HepG2 (cell line): ENCODE measurements around the gene L3MBTL1. TPM values are rescaled to one million over a fixed set of nuclear protein-coding genes. Genes with fewer than 3 reads are reported as not detected.

ENCODE experiments used
- HDAC6 ChIP-seq: fragments of 200-600 bp; sonication (generic); IDR thresholded peaks from 2 replicates; pipeline ENCODE4 v1.7.0; 2017; ENCODE audit warnings: mild to moderate bottlenecking, antibody characterized with exemption, low read length, low read depth
- PRPF4 ChIP-seq: fragments of 200-400 bp; formaldehyde crosslinking; IDR thresholded peaks from 2 replicates; pipeline ENCODE4 v1.6.1; 2016; ENCODE audit warnings: low read length, low read depth; ENCODE audit not compliant: poor library complexity, severe bottlenecking
- ZNF235 ChIP-seq: sonication (generic); formaldehyde crosslinking; IDR thresholded peaks from 2 replicates; pipeline ENCODE4 v1.8.1; 2023; ENCODE audit warnings: mild to moderate bottlenecking, missing genetic modification reagents, borderline replicate concordance
- ZNF44 ChIP-seq: sonication (generic); formaldehyde crosslinking; IDR thresholded peaks from 2 replicates; pipeline ENCODE4 v1.5.1; 2020; ENCODE audit warnings: mild to moderate bottlenecking, missing genetic modification reagents
- ZNF549 ChIP-seq: sonication (generic); formaldehyde crosslinking; IDR thresholded peaks from 2 replicates; pipeline ENCODE4 v1.5.0; 2020; ENCODE audit warnings: missing genetic modification reagents
- polyA plus RNA-seq, 8 experiments: library from polyadenylated mRNA; depleted of rRNA in 3 of 8; stranded (reverse) in 7 of 8; unstranded in 1 of 8; fragments of >200 nt; fragmentation: Illumina TruSeq in 4 of 8; extraction: Trizol in 4 of 8; gene quantifications; 2 replicates each; pipeline versions ENCODE4 v1.2.1 to v1.2.3, GENCODE V29; 2011 to 2016; ENCODE audit warnings: low read depth in 4 of 8, missing spikeins in 1 of 8, mixed read lengths in 1 of 8; ENCODE audit not compliant: insufficient read depth in 1 of 8
- total RNA-seq, 5 experiments: library from RNA; depleted of rRNA; stranded (reverse); fragments of >200 nt; fragmentation: Illumina TruSeq; extraction: Trizol; gene quantifications; 2 replicates each; pipeline ENCODE4 v1.2.3, GENCODE V29; 2016; ENCODE audit warnings: low read depth in 1 of 5
- TF ChIP-seq, protein P1 (sequence below): IDR thresholded peaks from 2 replicates; pipeline ENCODE4 v1.6.1; 2018; ENCODE audit warnings: missing genetic modification reagents, mild to moderate bottlenecking, missing compliant biosample characterization
- TF ChIP-seq, protein P2 (sequence below): sonication (generic); formaldehyde crosslinking; conservative IDR thresholded peaks from 2 replicates; pipeline ENCODE4 v1.5.0; 2020; ENCODE audit warnings: missing genetic modification reagents
- TF ChIP-seq, protein P3 (sequence below): fragments of 450-650 bp; IDR thresholded peaks from 2 replicates; pipeline ENCODE4 v1.6.1; 2016
- TF ChIP-seq, protein P4 (sequence below): sonication (generic); formaldehyde crosslinking; IDR thresholded peaks from 2 replicates; pipeline ENCODE4 v1.8.0; 2022; ENCODE audit warnings: low read depth, missing genetic modification reagents
- TF ChIP-seq, protein P5 (sequence below): sonication (generic); formaldehyde crosslinking; IDR thresholded peaks from 2 replicates; pipeline ENCODE4 v1.5.1; 2020; ENCODE audit warnings: missing genetic modification reagents, mild to moderate bottlenecking, borderline replicate concordance
- TF ChIP-seq, protein P6 (sequence below): sonication (generic); formaldehyde crosslinking; IDR thresholded peaks from 2 replicates; pipeline ENCODE4 v1.4.0; 2020; ENCODE audit warnings: missing genetic modification reagents
- TF ChIP-seq, protein P7 (sequence below): sonication (generic); formaldehyde crosslinking; IDR thresholded peaks from 2 replicates; pipeline ENCODE4 v1.4.0; 2020; ENCODE audit warnings: mild to moderate bottlenecking, missing genetic modification reagents

L3MBTL1 gene
- total and polyA plus RNA-seq, 2 of the 13 experiments (the other 11 are each of a cell fraction or from before 2014, with no cell fraction given): 9.0 to 17.8 TPM

DNA sequence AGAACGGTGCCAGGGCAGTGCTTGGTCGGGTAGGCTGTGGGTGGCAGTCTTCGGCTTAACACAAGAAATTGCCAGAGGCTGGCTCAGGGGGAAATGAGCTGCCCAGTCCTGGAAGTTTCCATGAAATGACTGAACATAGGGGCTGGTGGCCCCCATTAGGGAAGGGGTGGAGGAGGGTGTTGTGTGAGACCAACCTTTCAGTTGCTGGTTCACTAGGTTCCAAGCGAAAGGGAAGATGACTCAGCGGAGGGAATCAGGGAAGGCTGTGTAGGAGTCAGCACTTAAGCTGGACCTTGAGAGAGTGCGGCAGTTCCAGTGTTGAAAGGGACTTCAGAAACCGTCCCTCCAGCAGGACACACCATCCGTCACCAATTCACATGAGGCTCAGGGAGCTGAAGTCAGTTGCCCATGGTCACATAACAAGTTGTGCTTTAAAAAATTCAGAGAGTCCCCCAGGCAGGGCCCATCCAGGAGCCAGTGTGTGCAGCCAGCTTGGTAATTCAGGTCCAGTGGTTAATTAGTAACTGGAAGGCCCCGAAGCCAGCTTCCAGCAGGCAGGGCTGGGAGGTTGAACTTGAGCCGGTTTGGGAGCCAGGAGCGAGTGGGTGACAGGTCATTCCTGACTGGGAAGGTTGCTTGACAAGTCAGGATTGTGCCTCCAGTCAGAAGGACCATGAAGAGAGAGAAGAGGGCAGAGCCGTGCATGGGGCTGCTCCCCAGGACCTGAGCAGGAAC lies 51.1 kb downstream of the L3MBTL1 start, which contains the start of gene SGK2 (continued):
- TF ChIP-seq, protein P1, sequence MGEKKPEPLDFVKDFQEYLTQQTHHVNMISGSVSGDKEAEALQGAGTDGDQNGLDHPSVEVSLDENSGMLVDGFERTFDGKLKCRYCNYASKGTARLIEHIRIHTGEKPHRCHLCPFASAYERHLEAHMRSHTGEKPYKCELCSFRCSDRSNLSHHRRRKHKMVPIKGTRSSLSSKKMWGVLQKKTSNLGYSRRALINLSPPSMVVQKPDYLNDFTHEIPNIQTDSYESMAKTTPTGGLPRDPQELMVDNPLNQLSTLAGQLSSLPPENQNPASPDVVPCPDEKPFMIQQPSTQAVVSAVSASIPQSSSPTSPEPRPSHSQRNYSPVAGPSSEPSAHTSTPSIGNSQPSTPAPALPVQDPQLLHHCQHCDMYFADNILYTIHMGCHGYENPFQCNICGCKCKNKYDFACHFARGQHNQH: peak; percentile 83; the same call in 1 of the 2 replicates
- TF ChIP-seq, protein P2, sequence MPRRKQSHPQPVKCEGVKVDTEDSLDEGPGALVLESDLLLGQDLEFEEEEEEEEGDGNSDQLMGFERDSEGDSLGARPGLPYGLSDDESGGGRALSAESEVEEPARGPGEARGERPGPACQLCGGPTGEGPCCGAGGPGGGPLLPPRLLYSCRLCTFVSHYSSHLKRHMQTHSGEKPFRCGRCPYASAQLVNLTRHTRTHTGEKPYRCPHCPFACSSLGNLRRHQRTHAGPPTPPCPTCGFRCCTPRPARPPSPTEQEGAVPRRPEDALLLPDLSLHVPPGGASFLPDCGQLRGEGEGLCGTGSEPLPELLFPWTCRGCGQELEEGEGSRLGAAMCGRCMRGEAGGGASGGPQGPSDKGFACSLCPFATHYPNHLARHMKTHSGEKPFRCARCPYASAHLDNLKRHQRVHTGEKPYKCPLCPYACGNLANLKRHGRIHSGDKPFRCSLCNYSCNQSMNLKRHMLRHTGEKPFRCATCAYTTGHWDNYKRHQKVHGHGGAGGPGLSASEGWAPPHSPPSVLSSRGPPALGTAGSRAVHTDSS: no peak
- TF ChIP-seq, protein P3, sequence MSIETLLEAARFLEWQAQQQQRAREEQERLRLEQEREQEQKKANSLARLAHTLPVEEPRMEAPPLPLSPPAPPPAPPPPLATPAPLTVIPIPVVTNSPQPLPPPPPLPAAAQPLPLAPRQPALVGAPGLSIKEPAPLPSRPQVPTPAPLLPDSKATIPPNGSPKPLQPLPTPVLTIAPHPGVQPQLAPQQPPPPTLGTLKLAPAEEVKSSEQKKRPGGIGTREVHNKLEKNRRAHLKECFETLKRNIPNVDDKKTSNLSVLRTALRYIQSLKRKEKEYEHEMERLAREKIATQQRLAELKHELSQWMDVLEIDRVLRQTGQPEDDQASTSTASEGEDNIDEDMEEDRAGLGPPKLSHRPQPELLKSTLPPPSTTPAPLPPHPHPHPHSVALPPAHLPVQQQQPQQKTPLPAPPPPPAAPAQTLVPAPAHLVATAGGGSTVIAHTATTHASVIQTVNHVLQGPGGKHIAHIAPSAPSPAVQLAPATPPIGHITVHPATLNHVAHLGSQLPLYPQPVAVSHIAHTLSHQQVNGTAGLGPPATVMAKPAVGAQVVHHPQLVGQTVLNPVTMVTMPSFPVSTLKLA: no peak
- TF ChIP-seq, protein P4, sequence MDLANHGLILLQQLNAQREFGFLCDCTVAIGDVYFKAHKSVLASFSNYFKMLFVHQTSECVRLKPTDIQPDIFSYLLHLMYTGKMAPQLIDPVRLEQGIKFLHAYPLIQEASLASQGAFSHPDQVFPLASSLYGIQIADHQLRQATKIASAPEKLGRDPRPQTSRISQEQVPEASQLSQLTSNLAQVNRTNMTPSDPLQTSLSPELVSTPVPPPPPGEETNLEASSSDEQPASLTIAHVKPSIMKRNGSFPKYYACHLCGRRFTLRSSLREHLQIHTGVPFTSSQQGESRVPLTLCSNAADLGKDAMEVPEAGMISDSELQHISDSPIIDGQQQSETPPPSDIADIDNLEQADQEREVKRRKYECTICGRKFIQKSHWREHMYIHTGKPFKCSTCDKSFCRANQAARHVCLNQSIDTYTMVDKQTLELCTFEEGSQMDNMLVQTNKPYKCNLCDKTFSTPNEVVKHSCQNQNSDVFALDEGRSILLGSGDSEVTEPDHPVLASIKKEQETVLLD (CRISPR knock-in tag): no peak
- TF ChIP-seq, protein P5, sequence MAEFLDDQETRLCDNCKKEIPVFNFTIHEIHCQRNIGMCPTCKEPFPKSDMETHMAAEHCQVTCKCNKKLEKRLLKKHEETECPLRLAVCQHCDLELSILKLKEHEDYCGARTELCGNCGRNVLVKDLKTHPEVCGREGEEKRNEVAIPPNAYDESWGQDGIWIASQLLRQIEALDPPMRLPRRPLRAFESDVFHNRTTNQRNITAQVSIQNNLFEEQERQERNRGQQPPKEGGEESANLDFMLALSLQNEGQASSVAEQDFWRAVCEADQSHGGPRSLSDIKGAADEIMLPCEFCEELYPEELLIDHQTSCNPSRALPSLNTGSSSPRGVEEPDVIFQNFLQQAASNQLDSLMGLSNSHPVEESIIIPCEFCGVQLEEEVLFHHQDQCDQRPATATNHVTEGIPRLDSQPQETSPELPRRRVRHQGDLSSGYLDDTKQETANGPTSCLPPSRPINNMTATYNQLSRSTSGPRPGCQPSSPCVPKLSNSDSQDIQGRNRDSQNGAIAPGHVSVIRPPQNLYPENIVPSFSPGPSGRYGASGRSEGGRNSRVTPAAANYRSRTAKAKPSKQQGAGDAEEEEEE: no peak; the same call in 1 of the 2 replicates
- no peak for TF ChIP-seq ZNF549 (CRISPR knock-in tag)
- TF ChIP-seq, protein P6, sequence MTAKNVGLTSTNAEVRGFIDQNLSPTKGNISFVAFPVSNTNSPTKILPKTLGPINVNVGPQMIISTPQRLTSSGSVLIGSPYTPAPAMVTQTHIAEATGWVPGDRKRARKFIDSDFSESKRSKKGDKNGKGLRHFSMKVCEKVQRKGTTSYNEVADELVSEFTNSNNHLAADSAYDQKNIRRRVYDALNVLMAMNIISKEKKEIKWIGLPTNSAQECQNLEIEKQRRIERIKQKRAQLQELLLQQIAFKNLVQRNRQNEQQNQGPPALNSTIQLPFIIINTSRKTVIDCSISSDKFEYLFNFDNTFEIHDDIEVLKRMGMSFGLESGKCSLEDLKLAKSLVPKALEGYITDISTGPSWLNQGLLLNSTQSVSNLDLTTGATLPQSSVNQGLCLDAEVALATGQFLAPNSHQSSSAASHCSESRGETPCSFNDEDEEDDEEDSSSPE (CRISPR knock-in tag): 0 out of 2 replicates have a peak, but pooled peaks have one; percentile 3
- peak; percentile 24 for TF ChIP-seq PRPF4
- TF ChIP-seq HDAC6: no peak
- TF ChIP-seq, protein P7, sequence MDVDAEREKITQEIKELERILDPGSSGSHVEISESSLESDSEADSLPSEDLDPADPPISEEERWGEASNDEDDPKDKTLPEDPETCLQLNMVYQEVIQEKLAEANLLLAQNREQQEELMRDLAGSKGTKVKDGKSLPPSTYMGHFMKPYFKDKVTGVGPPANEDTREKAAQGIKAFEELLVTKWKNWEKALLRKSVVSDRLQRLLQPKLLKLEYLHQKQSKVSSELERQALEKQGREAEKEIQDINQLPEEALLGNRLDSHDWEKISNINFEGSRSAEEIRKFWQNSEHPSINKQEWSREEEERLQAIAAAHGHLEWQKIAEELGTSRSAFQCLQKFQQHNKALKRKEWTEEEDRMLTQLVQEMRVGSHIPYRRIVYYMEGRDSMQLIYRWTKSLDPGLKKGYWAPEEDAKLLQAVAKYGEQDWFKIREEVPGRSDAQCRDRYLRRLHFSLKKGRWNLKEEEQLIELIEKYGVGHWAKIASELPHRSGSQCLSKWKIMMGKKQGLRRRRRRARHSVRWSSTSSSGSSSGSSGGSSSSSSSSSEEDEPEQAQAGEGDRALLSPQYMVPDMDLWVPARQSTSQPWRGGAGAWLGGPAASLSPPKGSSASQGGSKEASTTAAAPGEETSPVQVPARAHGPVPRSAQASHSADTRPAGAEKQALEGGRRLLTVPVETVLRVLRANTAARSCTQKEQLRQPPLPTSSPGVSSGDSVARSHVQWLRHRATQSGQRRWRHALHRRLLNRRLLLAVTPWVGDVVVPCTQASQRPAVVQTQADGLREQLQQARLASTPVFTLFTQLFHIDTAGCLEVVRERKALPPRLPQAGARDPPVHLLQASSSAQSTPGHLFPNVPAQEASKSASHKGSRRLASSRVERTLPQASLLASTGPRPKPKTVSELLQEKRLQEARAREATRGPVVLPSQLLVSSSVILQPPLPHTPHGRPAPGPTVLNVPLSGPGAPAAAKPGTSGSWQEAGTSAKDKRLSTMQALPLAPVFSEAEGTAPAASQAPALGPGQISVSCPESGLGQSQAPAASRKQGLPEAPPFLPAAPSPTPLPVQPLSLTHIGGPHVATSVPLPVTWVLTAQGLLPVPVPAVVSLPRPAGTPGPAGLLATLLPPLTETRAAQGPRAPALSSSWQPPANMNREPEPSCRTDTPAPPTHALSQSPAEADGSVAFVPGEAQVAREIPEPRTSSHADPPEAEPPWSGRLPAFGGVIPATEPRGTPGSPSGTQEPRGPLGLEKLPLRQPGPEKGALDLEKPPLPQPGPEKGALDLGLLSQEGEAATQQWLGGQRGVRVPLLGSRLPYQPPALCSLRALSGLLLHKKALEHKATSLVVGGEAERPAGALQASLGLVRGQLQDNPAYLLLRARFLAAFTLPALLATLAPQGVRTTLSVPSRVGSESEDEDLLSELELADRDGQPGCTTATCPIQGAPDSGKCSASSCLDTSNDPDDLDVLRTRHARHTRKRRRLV (CRISPR knock-in tag): no peak
- TF ChIP-seq ZNF44: peak; percentile 79; the same call in 1 of the 2 replicates
- TF ChIP-seq ZNF235: 0 out of 2 replicates have a peak, but pooled peaks have one; percentile 34
